ENCODE data around the gene LRRC34. TPM values are rescaled to one million over a fixed set of nuclear protein-coding genes. Genes with fewer than 3 reads are reported as not detected.

Gene LRRC34
- total and polyA plus RNA-seq, 7 experiments from 2014 or later: 0.26 to 3.7 (median 0.40) TPM

- Mint-ChIP-seq H3K4me3 (no peak overlapping the region), H3K4me1 (peaks cover 0 to 4% (median 0%) of the 10 kb centered on the region in 7 donors), H3K27me3 (peaks cover 6 to 19% (median 8%) of the 10 kb centered on the region in 5 donors), H3K36me3 (peaks cover 0 to 2% (median 0%) of the 10 kb centered on the region in 5 donors), H3K27ac (peak overlapping the region in 1 of 9 donors; percentile 1), H3K9me3 (no peaks in the 10 kb centered on the region)
- no peaks in the 10 kb centered on the region for H3K36me3 ChIP-seq (ENCODE audit: control insufficient read depth in 2 of 3, insufficient read depth in 3 of 3, low read length in 3 of 3)
- intact Hi-C loops (cut with micrococcal nuclease): no loop called here
- no peaks in the 10 kb centered on the region for H3K4me1 ChIP-seq (ENCODE audit: control insufficient read depth in 2 of 2, insufficient read depth in 2 of 2, low read length in 2 of 2)
- H3K27me3 ChIP-seq (ENCODE audit: control insufficient read depth in 2 of 2, insufficient read depth in 2 of 2, low read length in 2 of 2): no peaks in the 10 kb centered on the region
- ChIA-PET POLR2A (no interaction called here), CTCF (interaction anchor here (0.6 to 0.7 kb wide), 2 partner anchors 11 to 146 kb away, joined by 3 to 8 read pairs; no protein-coding TSS in a partner anchor)
- no peaks in the 10 kb centered on the region for H3K9me3 ChIP-seq (ENCODE audit: control insufficient read depth in 2 of 3, low read length in 3 of 3)
- ATAC-seq (peak; percentile 24), DNase-seq (no peak)
- no peak overlapping the region for H3K27ac ChIP-seq (ENCODE audit: low read depth, low read length)
- H3K4me3 ChIP-seq (ENCODE audit: low read length): no peak overlapping the region
Measured at GRCh38 chr3:169836078-169836941, 23.6 kb upstream of the LRRC34 start.

- ATAC-seq: no peak
- H3K4me3 ChIP-seq (ENCODE audit: low read length): no peak overlapping the region
- H3K4me1 ChIP-seq (ENCODE audit: control insufficient read depth in 2 of 2, insufficient read depth in 2 of 2, low read length in 2 of 2): no peaks in the 10 kb centered on the region
- intact Hi-C loops (cut with micrococcal nuclease): no loop called here
- no peak for DNase-seq
- no peak overlapping the region for H3K27ac Mint-ChIP-seq
- ChIA-PET CTCF (interaction anchor here (0.7 kb wide), 1 partner anchor 10 kb away, joined by 3 read pairs; no protein-coding TSS in a partner anchor), POLR2A (no interaction called here)
- no peaks in the 10 kb centered on the region for H3K9me3 Mint-ChIP-seq
- no peak overlapping the region for H3K27ac ChIP-seq (ENCODE audit: low read depth, low read length)
- H3K27me3 ChIP-seq (ENCODE audit: control insufficient read depth in 2 of 2, insufficient read depth in 2 of 2, low read length in 2 of 2): no peaks in the 10 kb centered on the region
- no peaks in the 10 kb centered on the region for H3K36me3 ChIP-seq (ENCODE audit: control insufficient read depth in 2 of 3, insufficient read depth in 3 of 3, low read length in 3 of 3)
- H3K4me3 Mint-ChIP-seq: no peak overlapping the region
- H3K36me3 Mint-ChIP-seq: no peaks in the 10 kb centered on the region
- H3K27me3 Mint-ChIP-seq: peaks cover 4 to 12% (median 4%) of the 10 kb centered on the region in 5 donors
- peaks cover 0 to 3% (median 0%) of the 10 kb centered on the region in 7 donors for H3K4me1 Mint-ChIP-seq
- no peaks in the 10 kb centered on the region for H3K9me3 ChIP-seq (ENCODE audit: control insufficient read depth in 2 of 3, low read length in 3 of 3)
Measured at GRCh38 chr3:169835533-169835932, 22.8 kb upstream of the LRRC34 start.

- H3K9me3 Mint-ChIP-seq: no peaks in the 10 kb centered on the region
- ATAC-seq (no peak), DNase-seq (no peak)
- peaks cover 0 to 3% (median 0%) of the 10 kb centered on the region in 5 donors for H3K36me3 Mint-ChIP-seq
- CTCF ChIA-PET: no interaction called here
- no peaks in the 10 kb centered on the region for H3K36me3 ChIP-seq (ENCODE audit: control insufficient read depth in 2 of 3, insufficient read depth in 3 of 3, low read length in 3 of 3)
- no peaks in the 10 kb centered on the region for H3K27me3 ChIP-seq (ENCODE audit: control insufficient read depth in 2 of 2, insufficient read depth in 2 of 2, low read length in 2 of 2)
- intact Hi-C loops (cut with micrococcal nuclease): no loop called here
- POLR2A ChIA-PET: no interaction called here
- H3K4me1 Mint-ChIP-seq: peaks cover 0 to 9% (median 0%) of the 10 kb centered on the region in 7 donors
- H3K27me3 Mint-ChIP-seq: peaks cover 0 to 10% (median 6%) of the 10 kb centered on the region in 5 donors
- H3K27ac ChIP-seq (ENCODE audit: low read depth, low read length): no peak overlapping the region
- no peak overlapping the region for H3K4me3 Mint-ChIP-seq
- no peaks in the 10 kb centered on the region for H3K4me1 ChIP-seq (ENCODE audit: control insufficient read depth in 2 of 2, insufficient read depth in 2 of 2, low read length in 2 of 2)
- no peak overlapping the region for H3K4me3 ChIP-seq (ENCODE audit: low read length)
- H3K27ac Mint-ChIP-seq: no peak overlapping the region
- no peaks in the 10 kb centered on the region for H3K9me3 ChIP-seq (ENCODE audit: control insufficient read depth in 2 of 3, low read length in 3 of 3)
Measured at GRCh38 chr3:169827712-169828111, 15.0 kb upstream of the LRRC34 start.

- POLR2A ChIA-PET: no interaction called here
- no peak overlapping the region for H3K4me3 Mint-ChIP-seq
Measured at GRCh38 chr3:169825316-169825715, 12.6 kb upstream of the LRRC34 start.

GRCh38 chr3:169822983-169823382 is 10.3 kb upstream of the LRRC34 start:
- H3K27ac ChIP-seq (ENCODE audit: low read depth, low read length): no peak overlapping the region
- H3K9me3 ChIP-seq (ENCODE audit: control insufficient read depth in 2 of 3, low read length in 3 of 3): no peaks in the 10 kb centered on the region
- intact Hi-C loops (cut with micrococcal nuclease): no loop called here
- Mint-ChIP-seq H3K27me3 (peaks cover 11 to 32% (median 23%) of the 10 kb centered on the region in 5 donors), H3K4me3 (no peak overlapping the region), H3K27ac (no peak overlapping the region), H3K9me3 (peaks cover 0 to 3% (median 0%) of the 10 kb centered on the region in 11 donors), H3K36me3 (peaks cover 0 to 4% (median 0%) of the 10 kb centered on the region in 5 donors), H3K4me1 (no peaks in the 10 kb centered on the region)
- POLR2A ChIA-PET: no interaction called here
- DNase-seq: no peak
- CTCF ChIA-PET: no interaction called here
- H3K4me3 ChIP-seq (ENCODE audit: low read length): no peak overlapping the region
- no peaks in the 10 kb centered on the region for H3K36me3 ChIP-seq (ENCODE audit: control insufficient read depth in 2 of 3, insufficient read depth in 3 of 3, low read length in 3 of 3)
- ATAC-seq: no peak
- H3K27me3 ChIP-seq (ENCODE audit: control insufficient read depth in 2 of 2, insufficient read depth in 2 of 2, low read length in 2 of 2): no peaks in the 10 kb centered on the region
- H3K4me1 ChIP-seq (ENCODE audit: control insufficient read depth in 2 of 2, insufficient read depth in 2 of 2, low read length in 2 of 2): no peaks in the 10 kb centered on the region

More at GRCh38 chr3:169825316-169825715, 12.6 kb upstream of the LRRC34 start:
- Histone ChIP-seq H3K9me3 (ENCODE audit: control insufficient read depth in 2 of 3, low read length in 3 of 3) (no peaks in the 10 kb centered on the region), H3K27me3 (ENCODE audit: control insufficient read depth in 2 of 2, insufficient read depth in 2 of 2, low read length in 2 of 2) (no peaks in the 10 kb centered on the region), H3K36me3 (ENCODE audit: control insufficient read depth in 2 of 3, insufficient read depth in 3 of 3, low read length in 3 of 3) (no peaks in the 10 kb centered on the region), H3K4me1 (ENCODE audit: control insufficient read depth in 2 of 2, insufficient read depth in 2 of 2, low read length in 2 of 2) (no peaks in the 10 kb centered on the region), H3K27ac (ENCODE audit: low read depth, low read length) (no peak overlapping the region), H3K4me3 (ENCODE audit: low read length) (no peak overlapping the region)
- DNase-seq: no peak
- no peaks in the 10 kb centered on the region for H3K9me3 Mint-ChIP-seq
- H3K27me3 Mint-ChIP-seq: peaks cover 6 to 18% (median 13%) of the 10 kb centered on the region in 5 donors
- ATAC-seq: no peak
- H3K4me1 Mint-ChIP-seq: peaks cover 0 to 9% (median 0%) of the 10 kb centered on the region in 7 donors
- CTCF ChIA-PET: interaction anchor here (0.6 kb wide), 1 partner anchor 11 kb away, joined by 3 read pairs; no protein-coding TSS in a partner anchor
- intact Hi-C loops (cut with micrococcal nuclease): no loop called here
- H3K36me3 Mint-ChIP-seq: peaks cover 0 to 3% (median 0%) of the 10 kb centered on the region in 5 donors
- H3K27ac Mint-ChIP-seq: no peak overlapping the region

GRCh38 chr3:169822540-169822939 is 9.8 kb upstream of the LRRC34 start:
- ATAC-seq (no peak), DNase-seq (no peak)
- intact Hi-C loops (cut with micrococcal nuclease): no loop called here
- no peaks in the 10 kb centered on the region for H3K27me3 ChIP-seq (ENCODE audit: control insufficient read depth in 2 of 2, insufficient read depth in 2 of 2, low read length in 2 of 2)
- H3K9me3 Mint-ChIP-seq: peaks cover 0 to 3% (median 0%) of the 10 kb centered on the region in 11 donors
- H3K4me1 Mint-ChIP-seq: no peaks in the 10 kb centered on the region
- ChIA-PET POLR2A (no interaction called here), CTCF (no interaction called here)
- H3K36me3 ChIP-seq (ENCODE audit: control insufficient read depth in 2 of 3, insufficient read depth in 3 of 3, low read length in 3 of 3): no peaks in the 10 kb centered on the region
- no peaks in the 10 kb centered on the region for H3K4me1 ChIP-seq (ENCODE audit: control insufficient read depth in 2 of 2, insufficient read depth in 2 of 2, low read length in 2 of 2)
- H3K4me3 ChIP-seq (ENCODE audit: low read length): no peak overlapping the region
- H3K27me3 Mint-ChIP-seq: peaks cover 12 to 35% (median 26%) of the 10 kb centered on the region in 5 donors
- H3K27ac Mint-ChIP-seq: no peak overlapping the region
- H3K36me3 Mint-ChIP-seq: peaks cover 0 to 4% (median 0%) of the 10 kb centered on the region in 5 donors
- H3K9me3 ChIP-seq (ENCODE audit: control insufficient read depth in 2 of 3, low read length in 3 of 3): no peaks in the 10 kb centered on the region
- H3K4me3 Mint-ChIP-seq: no peak overlapping the region
- no peak overlapping the region for H3K27ac ChIP-seq (ENCODE audit: low read depth, low read length)

Measured in naive thymus-derived CD4-positive, alpha-beta T cell (primary cell).